ENCODE results near the gene PDCD2L. TPM values are rescaled to one million over a fixed set of nuclear protein-coding genes. Genes with fewer than 3 reads are reported as not detected.

Gene PDCD2L
- 3.1 and 5.3 TPM in 2 replicates for total RNA-seq

DNA sequence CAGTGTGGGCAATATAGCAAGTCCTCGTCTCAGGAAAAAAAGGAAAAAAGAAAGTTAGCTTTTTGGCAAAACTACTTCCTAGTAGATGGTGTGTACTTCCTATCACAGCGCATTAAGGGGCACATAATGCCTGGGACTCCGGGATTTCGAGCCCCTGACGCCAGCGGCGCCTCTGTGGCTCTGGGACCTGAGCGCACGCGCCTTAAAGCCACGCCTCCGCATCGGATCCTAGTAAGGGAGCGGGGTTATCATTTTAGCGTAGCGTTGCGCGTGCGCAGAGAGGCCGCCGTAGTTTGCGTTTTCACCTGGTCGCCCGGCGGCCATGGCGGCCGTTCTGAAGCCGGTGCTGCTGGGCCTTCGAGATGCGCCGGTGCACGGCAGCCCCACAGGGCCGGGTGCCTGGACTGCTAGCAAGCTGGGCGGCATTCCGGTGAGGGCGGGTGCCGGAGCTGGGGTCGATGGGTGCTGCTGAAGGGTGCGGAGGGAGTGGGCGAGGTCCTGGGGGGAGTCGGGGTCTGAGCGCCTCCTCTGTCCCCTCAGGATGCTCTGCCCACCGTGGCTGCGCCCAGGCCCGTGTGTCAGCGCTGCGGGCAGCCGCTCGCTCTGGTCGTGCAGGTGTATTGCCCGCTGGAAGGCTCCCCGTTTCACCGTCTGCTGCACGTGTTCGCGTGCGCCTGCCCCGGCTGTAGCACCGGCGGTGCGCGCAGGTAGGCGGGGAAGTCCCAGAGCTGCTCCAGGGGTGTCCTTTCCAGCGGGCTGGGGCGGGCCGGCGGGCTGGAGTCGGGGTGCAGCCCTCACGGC is at the start of gene PDCD2L:
PDCD2L (plus strand) TSS at position 291 of the 801 bp plus-strand sequence; CDS start at position 323, 32 bp downstream.

DNA sequence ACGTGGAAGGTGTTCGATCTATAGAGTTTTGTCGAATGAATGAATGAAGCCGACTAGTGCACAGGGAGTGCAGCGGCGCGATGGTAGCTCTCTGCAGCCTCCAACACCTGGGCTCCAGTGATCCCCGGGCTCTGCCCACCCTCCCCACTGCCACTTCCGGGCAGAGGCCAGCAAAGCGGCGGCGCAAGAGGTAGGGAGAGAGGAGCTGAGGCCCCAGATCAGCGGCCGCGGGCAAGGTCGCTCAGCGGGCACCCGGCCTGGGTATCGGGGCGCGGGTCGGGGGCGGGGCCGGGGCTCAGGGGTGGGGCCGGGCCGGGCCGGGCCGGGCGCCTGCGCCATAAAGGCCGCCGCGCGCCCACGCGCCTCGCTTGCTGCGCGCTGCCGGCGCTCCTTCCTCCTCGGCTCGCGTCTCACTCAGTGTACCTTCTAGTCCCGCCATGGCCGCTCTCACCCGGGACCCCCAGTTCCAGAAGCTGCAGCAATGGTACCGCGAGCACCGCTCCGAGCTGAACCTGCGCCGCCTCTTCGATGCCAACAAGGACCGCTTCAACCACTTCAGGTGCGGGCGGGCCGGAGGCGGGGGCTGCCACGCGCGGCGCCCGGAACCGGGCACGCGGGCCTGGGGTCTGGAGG is 39.3 kb upstream of the PDCD2L start, which contains the start of gene GPI:
GPI (plus strand) TSS at position 367 of the 633 bp plus-strand sequence; CDS start at position 438, 71 bp downstream.

Other genes with a start within 250 kb of the PDCD2L start
- gene LSM14A, start 231.9 kb upstream of the PDCD2L start, total RNA-seq: 37.6 and 55.4 TPM in 2 replicates
- 8.0 and 9.5 TPM in 2 replicates for gene GARRE1, start 149.8 kb upstream of the PDCD2L start, total RNA-seq
- gene GPI, start 39.2 kb upstream of the PDCD2L start, total RNA-seq: 290 and 331 TPM in 2 replicates
- gene UBA2, start 24.0 kb downstream of the PDCD2L start, total RNA-seq: 45.6 and 46.8 TPM in 2 replicates
- gene WTIP, start 77.4 kb downstream of the PDCD2L start, total RNA-seq: 19.1 and 24.3 TPM in 2 replicates